Activated CD8-positive, alpha-beta T cell treated with anti-CD3 and anti-CD28 coated beads for 36 hours (primary cell): ENCODE data around the gene DTD1. TPM values are rescaled to one million over a fixed set of nuclear protein-coding genes. Genes with fewer than 3 reads are reported as not detected.

ENCODE experiments used
- ATAC-seq: fragments of 200-7000 bp; cut with Tn5 transposase; one replicate; pipeline ENCODE4 v1.10.0; 2021; ENCODE audit warnings: mild to moderate bottlenecking, moderate library complexity
- CTCF ChIA-PET: fragments of 350-600 bp; sonication (Branson Sonifier 250); formaldehyde crosslinking; loops from one replicate; lab custom pipeline; 2021; ENCODE audit warnings: antibody characterized with exemption; lab: Charles Lee
- POLR2A ChIA-PET: fragments of 350-600 bp; sonication (Branson Sonifier 250); formaldehyde crosslinking; loops from one replicate; lab custom pipeline; 2021; ENCODE audit warnings: antibody characterized with exemption; lab: Charles Lee
- DNase-seq: peaks from one replicate; pipeline ENCODE4 v3.0.0-alpha.2; 2020
- H3K27ac Mint-ChIP-seq: one replicate; pipeline ENCODE4 v1.8.0; 2021; ENCODE audit warnings: mild to moderate bottlenecking, mixed read lengths
- H3K27me3 Mint-ChIP-seq: one replicate; pipeline ENCODE4 v1.8.0; 2021; ENCODE audit warnings: mixed read lengths
- H3K36me3 Mint-ChIP-seq: one replicate; pipeline ENCODE4 v1.8.0; 2021; ENCODE audit warnings: low read depth, mixed read lengths
- H3K4me1 Mint-ChIP-seq: one replicate; pipeline ENCODE4 v1.8.0; 2021; ENCODE audit warnings: low read depth, mixed read lengths
- H3K4me3 Mint-ChIP-seq: one replicate; pipeline ENCODE4 v1.8.0; 2021; ENCODE audit warnings: mild to moderate bottlenecking, moderate library complexity, mixed read lengths
- H3K9me3 Mint-ChIP-seq: one replicate; pipeline ENCODE4 v1.8.0; 2021; ENCODE audit warnings: mixed read lengths
- CTCF ChIP-seq: fragments of 200-600 bp; IDR thresholded peaks from one replicate; pipeline ENCODE4 v1.8.0; 2022; ENCODE audit warnings: antibody characterized with exemption, mild to moderate bottlenecking
- intact Hi-C: fragments of 100-400 bp; cut with micrococcal nuclease; formaldehyde crosslinking; loops from one replicate; pipeline ENCODE4 v1.10.0; 2022
- total RNA-seq, 2 experiments: library from RNA; stranded (reverse); gene quantifications; one replicate each; pipeline ENCODE4 v1.2.3, GENCODE V29; 2021

The DTD1 gene
- total RNA-seq, 2 experiments from 2014 or later = 52.3 to 53.5 TPM

GRCh38 chr20:18747090-18747489, 159.2 kb downstream of the DTD1 start:
- POLR2A ChIA-PET = no interaction called here

GRCh38 chr20:18748987-18749386, 161.1 kb downstream of the DTD1 start:
- peaks cover 4% of the 10 kb centered on the region for H3K4me1 Mint-ChIP-seq
- no peak for DNase-seq

More at GRCh38 chr20:18747090-18747489, 159.2 kb downstream of the DTD1 start:
- Mint-ChIP-seq H3K4me1 (peaks cover 3% of the 10 kb centered on the region), H3K27me3 (no peaks in the 10 kb centered on the region), H3K27ac (no peak overlapping the region), H3K9me3 (no peaks in the 10 kb centered on the region), H3K36me3 (peaks cover 6% of the 10 kb centered on the region), H3K4me3 (no peak overlapping the region)
- no peak for ATAC-seq
- no peak for DNase-seq
- intact Hi-C loops = no loop called here
- CTCF ChIA-PET = no interaction called here
- TF ChIP-seq CTCF = no peak

GRCh38 chr20:18749528-18749927, 161.7 kb downstream of the DTD1 start:
- DNase-seq = no peak
- Mint-ChIP-seq H3K27ac (no peak overlapping the region), H3K4me3 (no peak overlapping the region), H3K27me3 (no peaks in the 10 kb centered on the region), H3K9me3 (no peaks in the 10 kb centered on the region), H3K36me3 (peaks cover 3% of the 10 kb centered on the region), H3K4me1 (peaks cover 5% of the 10 kb centered on the region)
- POLR2A ChIA-PET = no interaction called here
- CTCF ChIA-PET = no interaction called here
- intact Hi-C loops = no loop called here
- ATAC-seq = no peak
- no peak for TF ChIP-seq CTCF

More at GRCh38 chr20:18748987-18749386, 161.1 kb downstream of the DTD1 start:
- intact Hi-C loops = no loop called here
- Mint-ChIP-seq H3K27ac (no peak overlapping the region), H3K27me3 (no peaks in the 10 kb centered on the region), H3K36me3 (peaks cover 3% of the 10 kb centered on the region), H3K9me3 (no peaks in the 10 kb centered on the region), H3K4me3 (no peak overlapping the region)
- ChIA-PET POLR2A (no interaction called here), CTCF (no interaction called here)
- no peak for ATAC-seq
- TF ChIP-seq CTCF = no peak

GRCh38 chr20:18750735-18751134, 162.9 kb downstream of the DTD1 start:
- ChIA-PET CTCF (no interaction called here), POLR2A (no interaction called here)
- intact Hi-C loops = no loop called here
- Mint-ChIP-seq H3K27me3 (no peaks in the 10 kb centered on the region), H3K4me3 (no peak overlapping the region), H3K9me3 (no peaks in the 10 kb centered on the region), H3K4me1 (peaks cover 5% of the 10 kb centered on the region), H3K27ac (no peak overlapping the region), H3K36me3 (peaks cover 3% of the 10 kb centered on the region)
- no peak for ATAC-seq
- DNase-seq = no peak
- no peak for TF ChIP-seq CTCF

- intact Hi-C loops = no loop called here
- no peak overlapping the region for H3K4me3 Mint-ChIP-seq
- DNase-seq (no peak), ATAC-seq (no peak)
- POLR2A ChIA-PET = no interaction called here
- peaks cover 9% of the 10 kb centered on the region for H3K9me3 Mint-ChIP-seq
- H3K27me3 Mint-ChIP-seq = no peaks in the 10 kb centered on the region
- no peak overlapping the region for H3K27ac Mint-ChIP-seq
- H3K36me3 Mint-ChIP-seq = peaks cover 7% of the 10 kb centered on the region
- peaks cover 5% of the 10 kb centered on the region for H3K4me1 Mint-ChIP-seq
- TF ChIP-seq CTCF = no peak
- CTCF ChIA-PET = interaction anchor here (0.9 kb wide), 1 partner anchor 11 kb away, joined by 3 read pairs; no protein-coding TSS in a partner anchor
Observed at GRCh38 chr20:18754030-18754652, 166.3 kb downstream of the DTD1 start.
